IMR-90 (cell line): ENCODE data around the gene MAPK8IP3. TPM values are rescaled to one million over a fixed set of nuclear protein-coding genes. Genes with fewer than 3 reads are reported as not detected.

Source experiments
- ATAC-seq: fragments of 200-7000 bp; cut with Tn5 transposase; 2 replicates; pipeline ENCODE4 v1.9.1; 2020; ENCODE audit warnings: low read depth, mild to moderate bottlenecking, moderate library complexity
- BruUV-seq: library from RNA; stranded (reverse); fragments of 400-500 nt; replicated peaks from 2 replicates; lab custom pipeline; 2021; lab: Mats Ljungman, UMichigan
- CTCF ChIA-PET: fragments of 300-600 bp; formaldehyde crosslinking; extraction: SDS; loops from one replicate; lab custom pipeline; 2021; ENCODE audit warnings: antibody characterized with exemption; lab: Yijun Ruan, JAX
- POLR2A ChIA-PET: fragments of 300-600 bp; sonication (Branson Sonifier 250); formaldehyde crosslinking; loops from one replicate; lab custom pipeline; 2022; ENCODE audit warnings: antibody characterized with exemption; ENCODE audit not compliant: unreplicated experiment; lab: Charles Lee
- DNase-seq: peaks from one replicate; pipeline ENCODE4 v3.0.0; 2013
- H2AFZ ChIP-seq: replicated peaks from 2 replicates; pipeline ENCODE3; 2013; ENCODE audit warnings: low read length, mild to moderate bottlenecking; ENCODE audit not compliant: poor library complexity
- H2AK5ac ChIP-seq: 2 replicates; pipeline ENCODE4 v1.6.1; 2013; ENCODE audit warnings: low read depth, low read length, inconsistent platforms
- H2AK9ac ChIP-seq: replicated peaks from 2 replicates; pipeline ENCODE3; 2013; ENCODE audit warnings: mild to moderate bottlenecking, low read depth, low read length, moderate library complexity; ENCODE audit not compliant: poor library complexity
- H2BK120ac ChIP-seq: 2 replicates; pipeline ENCODE4 v1.6.1; 2013; ENCODE audit warnings: low read depth, low read length, inconsistent platforms
- H2BK15ac ChIP-seq: 3 replicates; pipeline ENCODE4 v1.6.1; 2013; ENCODE audit warnings: low read depth, low read length, inconsistent platforms
- H2BK20ac ChIP-seq: 2 replicates; pipeline ENCODE4 v1.6.1; 2013; ENCODE audit warnings: low read depth, mild to moderate bottlenecking, inconsistent platforms, low read length, moderate library complexity
- H2BK5ac ChIP-seq: 2 replicates; pipeline ENCODE4 v1.6.1; 2013; ENCODE audit warnings: mild to moderate bottlenecking, low read depth, low read length, inconsistent platforms; ENCODE audit not compliant: poor library complexity, severe bottlenecking
- H3K14ac ChIP-seq: replicated peaks from 2 replicates; pipeline ENCODE4 v1.6.1; 2013; ENCODE audit warnings: low read depth, low read length, inconsistent platforms
- H3K18ac ChIP-seq: 2 replicates; pipeline ENCODE4 v1.6.1; 2013; ENCODE audit warnings: low read depth, low read length, control low read depth
- H3K23ac ChIP-seq: 2 replicates; pipeline ENCODE4 v1.6.1; 2013; ENCODE audit warnings: low read depth, low read length, inconsistent platforms
- H3K27ac ChIP-seq: 2 replicates; pipeline ENCODE4 v1.5.1; 2013; ENCODE audit warnings: mild to moderate bottlenecking, control low read depth, low read length; ENCODE audit not compliant: insufficient read depth
- H3K27me3 ChIP-seq: 2 replicates; pipeline ENCODE4 v1.6.1; 2013; ENCODE audit warnings: low read length; ENCODE audit not compliant: control insufficient read depth, insufficient read depth
- H3K36me3 ChIP-seq: 2 replicates; pipeline ENCODE4 v1.6.1; 2013; ENCODE audit warnings: low read length, mixed read lengths; ENCODE audit not compliant: control insufficient read depth, insufficient read depth
- H3K4ac ChIP-seq: 2 replicates; pipeline ENCODE4 v1.6.1; 2013; ENCODE audit warnings: low read depth, low read length, inconsistent platforms
- H3K4me1 ChIP-seq: 2 replicates; pipeline ENCODE4 v1.6.1; 2013; ENCODE audit warnings: low read length, mixed read lengths; ENCODE audit not compliant: control insufficient read depth, insufficient read depth
- H3K4me2 ChIP-seq: 2 replicates; pipeline ENCODE4 v1.6.1; 2013; ENCODE audit warnings: low read depth, mild to moderate bottlenecking, control low read depth, low read length, moderate library complexity
- H3K4me3 ChIP-seq: 2 replicates; pipeline ENCODE4 v1.5.1; 2013; ENCODE audit warnings: low read depth, mild to moderate bottlenecking, control low read depth, low read length, moderate library complexity; ENCODE audit not compliant: insufficient read depth
- H3K56ac ChIP-seq: 2 replicates; pipeline ENCODE4 v1.6.1; 2013; ENCODE audit warnings: low read length, inconsistent platforms; ENCODE audit not compliant: insufficient read depth; ENCODE audit errors: extremely low read depth
- H3K79me1 ChIP-seq, 2 experiments: 2 replicates each; pipeline ENCODE4 v1.6.1; 2013; ENCODE audit warnings: low read length in 2 of 2, inconsistent platforms in 1 of 2, low read depth in 1 of 2
- H3K9ac ChIP-seq: 2 replicates; pipeline ENCODE4 v1.6.1; 2013; ENCODE audit warnings: low read depth, low read length, control low read depth
- H3K9me1 ChIP-seq: 2 replicates; pipeline ENCODE4 v1.6.1; 2013; ENCODE audit warnings: low read length, inconsistent platforms; ENCODE audit not compliant: insufficient read depth
- H3K9me3 ChIP-seq: 2 replicates; pipeline ENCODE4 v1.6.1; 2013; ENCODE audit warnings: low read length; ENCODE audit not compliant: control insufficient read depth, insufficient read depth
- H4K20me1 ChIP-seq: 2 replicates; pipeline ENCODE4 v1.6.1; 2013; ENCODE audit warnings: low read length, inconsistent platforms; ENCODE audit not compliant: insufficient read depth
- H4K5ac ChIP-seq: 2 replicates; pipeline ENCODE4 v1.6.1; 2013; ENCODE audit warnings: mild to moderate bottlenecking, low read depth, low read length, control low read depth
- H4K8ac ChIP-seq, 2 experiments: 2 replicates each; pipeline ENCODE4 v1.6.1; 2013; ENCODE audit warnings: low read depth in 2 of 2, low read length in 2 of 2, control low read depth in 1 of 2, inconsistent platforms in 1 of 2
- H4K91ac ChIP-seq: 2 replicates; pipeline ENCODE4 v1.6.1; 2013; ENCODE audit warnings: low read depth, low read length, inconsistent platforms; ENCODE audit not compliant: insufficient read depth
- BHLHE40 ChIP-seq: fragments of 150-350 bp; IDR thresholded peaks from 2 replicates; pipeline ENCODE4 v1.6.1; 2016; ENCODE audit warnings: mild to moderate bottlenecking, low read depth, low read length
- MAFK ChIP-seq: IDR thresholded peaks from 2 replicates; pipeline ENCODE4 v1.6.1; 2012; ENCODE audit warnings: low read depth, low read length, improper control_type of control experiment
- MAZ ChIP-seq: IDR thresholded peaks from 2 replicates; pipeline ENCODE4 v1.6.1; 2012; ENCODE audit warnings: low read depth, mild to moderate bottlenecking, low read length, improper control_type of control experiment, moderate library complexity, borderline replicate concordance
- RCOR1 ChIP-seq: IDR thresholded peaks from 2 replicates; pipeline ENCODE4 v1.6.1; 2012; ENCODE audit warnings: mild to moderate bottlenecking, low read length, improper control_type of control experiment; ENCODE audit not compliant: insufficient replicate concordance
- WGBS, 2 experiments: methylation state at CpG; one replicate each; pipeline versions ENCODE4 v1.1.5 to v1.1.7; 2013; ENCODE audit warnings: missing lambda C conversion rate in 2 of 2; ENCODE audit not compliant: insufficient read length in 1 of 2; ENCODE audit errors: extremely low coverage in 2 of 2; 5-methylcytosine and 5-hydroxymethylcytosine counted together
- dilution Hi-C: fragments of 300-500 bp; cut with HindIII; formaldehyde crosslinking; loops from one replicate; pipeline ENCODE4 v1.14.3; 2018; ENCODE audit warnings: low sequenced_read_pairs; ENCODE audit not compliant: unreplicated experiment
- in situ Hi-C: fragments of 300-500 bp; cut with MboI; formaldehyde crosslinking; loops from 3 replicates; pipeline ENCODE4 v1.14.3; 2019; ENCODE audit warnings: low sequenced_read_pairs, inconsistent platforms, mixed read lengths
- intact Hi-C: fragments of 100-400 bp; cut with micrococcal nuclease; formaldehyde crosslinking; loops from 2 replicates; pipeline ENCODE4 v1.10.0; 2022
- polyA plus RNA-seq, 3 experiments: library from polyadenylated mRNA; depleted of rRNA; stranded (reverse); fragments of >200 nt; gene quantifications; 2 replicates each; pipeline ENCODE4 v1.2.3, GENCODE V29; 2012; ENCODE audit warnings: low replicate concordance in 1 of 3
- total RNA-seq: library from RNA; depleted of rRNA; stranded (reverse); fragments of >200 nt; gene quantifications from 2 replicates; pipeline ENCODE4 v1.2.3, GENCODE V29; 2012

Gene MAPK8IP3
- total and polyA plus RNA-seq, 2 of the 4 experiments (the other 2 are of a cell fraction), result 17.0 to 69.1 TPM

DNA sequence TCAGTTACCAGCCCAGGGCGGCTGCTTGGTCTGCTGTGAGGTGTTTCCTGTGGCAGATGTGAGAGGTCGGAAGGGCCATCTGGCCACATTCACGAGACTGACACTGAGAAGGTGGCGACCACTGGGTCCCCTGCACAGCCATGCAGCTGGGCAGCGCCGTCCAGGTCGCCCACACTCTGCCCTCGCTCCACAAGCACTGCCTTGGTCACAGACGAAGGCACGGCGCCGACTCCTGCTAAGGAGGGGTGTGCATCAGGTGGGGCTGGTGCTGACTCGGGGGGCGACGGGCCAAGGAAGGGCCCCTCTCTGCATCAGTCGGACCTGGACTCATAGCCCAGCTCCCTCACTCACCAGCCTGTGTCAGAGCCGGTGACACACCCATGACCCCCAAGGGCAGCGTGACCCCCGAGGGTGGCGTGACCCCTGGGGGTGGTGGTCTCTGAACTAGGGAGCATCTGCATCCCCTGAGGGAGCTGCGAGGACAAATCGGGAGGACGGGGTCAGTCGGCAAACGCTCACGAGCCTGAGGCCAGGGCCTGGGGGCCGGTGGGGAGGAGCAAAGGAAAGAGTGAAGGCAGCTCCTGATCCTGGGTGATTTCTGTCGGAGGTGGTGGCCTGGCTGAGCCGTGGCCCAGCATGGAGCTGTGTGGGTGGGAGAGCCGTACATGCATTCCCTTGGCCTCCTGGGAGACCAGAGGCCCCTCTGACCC, 34.9 kb downstream of the MAPK8IP3 start:
- H3K23ac ChIP-seq, result no peak overlapping the region
- no peak for TF ChIP-seq MAFK
- TF ChIP-seq RCOR1, result no peak
- TF ChIP-seq MAZ, result no peak
- TF ChIP-seq BHLHE40, result no peak
- H3K9me3 ChIP-seq, result no peaks in the 10 kb centered on the region
- H3K27ac ChIP-seq, result no peak overlapping the region
- POLR2A ChIA-PET, result no interaction called here
- peaks cover 25 to 58% of the 10 kb centered on the region in 2 experiments for H3K79me1 ChIP-seq
- H3K27me3 ChIP-seq, result no peaks in the 10 kb centered on the region
- H3K56ac ChIP-seq, result no peak overlapping the region
- H4K8ac ChIP-seq, result no peak overlapping the region
- no peak for ATAC-seq
- dilution Hi-C loops, result no loop called here
- H4K5ac ChIP-seq, result no peak overlapping the region
- H3K9ac ChIP-seq, result no peak overlapping the region
- no peak overlapping the region for H3K18ac ChIP-seq
- no peak overlapping the region for H3K4me2 ChIP-seq
- no peak overlapping the region for H4K91ac ChIP-seq
- H2BK20ac ChIP-seq, result no peak overlapping the region
- H2AK5ac ChIP-seq, result no peak overlapping the region
- no peak overlapping the region for H2BK15ac ChIP-seq
- peaks cover 44% of the 10 kb centered on the region for H4K20me1 ChIP-seq
- intact Hi-C loops, result no loop called here
- H3K4ac ChIP-seq, result no peak overlapping the region
- no peak overlapping the region for H2AK9ac ChIP-seq
- H3K14ac ChIP-seq, result no peak overlapping the region
- CTCF ChIA-PET, result no interaction called here
- no peak for DNase-seq
- peaks cover 2% of the 10 kb centered on the region; the same call in 1 of the 2 replicates for H3K4me1 ChIP-seq
- H2BK5ac ChIP-seq, result no peak overlapping the region
- BruUV-seq, result no TSS peak
- in situ Hi-C loops, result no loop called here
- H2BK120ac ChIP-seq, result no peak overlapping the region
- no peak overlapping the region for H2AFZ ChIP-seq
- peaks cover 34% of the 10 kb centered on the region for H3K36me3 ChIP-seq
- peaks cover 6% of the 10 kb centered on the region for H3K9me1 ChIP-seq
- no peak overlapping the region for H3K4me3 ChIP-seq
- 97% methylated on average over 20 of the region's 30 CpGs; no CpG with 5 or more reads in 1 of the 2 experiments for WGBS, 2 experiments
